HTERT RPE-1 (cell line): ENCODE results near the gene METTL17.
"Not testable (repeated sequence)": the region's sequence is repeated elsewhere in the genome, so short reads cannot be mapped to it uniquely, and the experiment has no call there.

Experiments used
- in situ Hi-C: fragments of 300-500 bp; cut with MboI; formaldehyde crosslinking; loops from 4 replicates; pipeline ENCODE4 v1.14.3; 2020; ENCODE audit warnings: low sequenced_read_pairs

METTL17 gene

GRCh38 chr14:20989787-20990600, at the start of gene METTL17:
Gene METTL17 (plus strand): TSS chr14:20989980. CDS start chr14:20990003, 23 bp downstream.
- in situ Hi-C loops = no loop called here

DNA sequence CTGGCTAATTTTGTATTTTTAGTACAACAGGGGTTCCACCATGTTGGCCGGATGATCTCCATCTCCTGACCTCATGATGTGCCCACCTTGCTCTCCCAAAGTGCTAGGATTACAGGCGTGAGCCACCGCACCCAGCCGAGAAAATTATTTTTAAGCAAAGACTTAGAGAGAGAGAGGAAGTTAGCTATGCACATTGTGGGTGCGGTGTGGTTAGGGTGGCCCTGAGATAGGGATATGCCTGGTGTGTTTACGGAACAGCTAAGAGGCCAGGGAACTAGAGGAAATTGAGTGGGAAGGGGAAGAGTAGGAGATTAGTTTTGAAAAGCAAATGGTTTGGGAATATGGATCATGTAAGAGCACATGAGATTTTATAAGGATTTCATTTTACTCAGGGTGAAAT, 44.6 kb upstream of the METTL17 start:
- in situ Hi-C loops = not testable (repeated sequence)

GRCh38 chr14:20946707-20947106, 43.1 kb upstream of the METTL17 start:
- in situ Hi-C loops = not testable (repeated sequence)

DNA sequence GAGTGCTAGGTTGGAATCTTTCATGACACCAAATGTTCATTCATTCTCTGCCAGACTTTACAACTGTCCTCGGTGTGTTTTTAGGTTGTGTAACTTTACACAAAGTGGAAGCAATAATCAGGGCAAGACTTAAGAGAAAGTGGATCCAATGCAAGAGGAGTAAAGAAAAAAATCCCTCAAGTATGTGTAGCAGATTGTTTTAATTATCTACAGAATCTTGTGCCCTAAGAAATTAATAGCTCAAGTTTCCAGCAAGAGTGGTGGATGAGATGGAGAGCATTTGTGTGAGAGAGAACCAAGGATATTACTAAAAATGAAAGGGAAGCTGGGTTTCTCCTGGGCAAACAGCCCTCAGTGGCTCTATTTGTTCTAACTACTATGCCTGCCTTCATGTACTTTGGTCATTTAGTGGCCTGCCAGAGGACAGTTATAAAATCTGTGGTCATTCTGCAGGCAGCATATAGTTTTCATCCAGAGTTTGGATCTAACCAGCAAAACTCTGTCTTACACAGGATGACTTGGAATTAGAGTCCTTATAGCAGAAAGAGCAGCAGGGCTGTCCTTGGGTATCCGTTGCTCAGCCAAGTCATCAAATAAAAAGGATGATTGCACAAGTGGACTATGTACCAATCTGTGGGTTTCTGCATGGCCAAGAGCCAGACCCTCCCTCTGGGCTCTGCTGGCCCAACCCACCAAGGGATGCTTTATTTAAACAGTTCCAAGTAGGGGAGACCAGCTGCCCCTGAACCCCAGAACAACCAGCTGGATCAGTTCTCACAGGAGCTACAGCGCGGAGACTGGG, 34.8 kb upstream of the METTL17 start, which contains the start of gene RNASE2:
RNASE2 (plus strand) TSS at position 752 of the 802 bp plus-strand sequence. CDS start 285 bp downstream, outside the sequence.
- in situ Hi-C loops = not testable (repeated sequence)

- in situ Hi-C loops = not testable (repeated sequence)
These were observed 34.3 kb upstream of the METTL17 start for GRCh38 chr14:20955538-20955873.

DNA sequence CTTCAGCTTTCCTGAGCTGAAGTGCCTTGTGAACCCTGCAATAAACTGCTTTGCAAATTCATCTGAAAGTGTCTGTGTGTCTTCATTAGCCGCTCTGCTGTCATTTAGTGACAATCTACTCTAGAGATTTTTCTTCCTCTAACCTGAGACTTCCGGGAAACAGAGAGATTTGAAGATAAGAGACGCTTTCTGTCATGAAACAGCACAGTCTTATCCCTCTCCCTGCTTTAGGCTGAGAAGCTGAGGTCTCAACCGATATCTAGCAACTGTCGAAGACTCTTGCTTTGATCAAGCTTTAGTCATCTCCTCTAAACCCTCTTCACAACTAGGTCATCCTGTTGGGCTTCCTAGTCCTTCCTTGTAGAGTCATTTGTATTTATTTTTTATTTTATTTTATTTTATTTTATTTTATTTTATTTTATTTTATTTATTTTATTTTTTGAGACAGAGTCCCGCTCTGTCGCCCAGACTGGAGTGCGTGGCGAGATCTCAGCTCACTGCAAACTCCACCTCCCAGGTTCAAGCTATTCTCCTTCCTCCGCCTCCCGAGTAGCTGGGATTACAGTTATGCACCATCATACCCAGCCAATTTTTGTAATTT, 33.3 kb upstream of the METTL17 start:
- in situ Hi-C loops = no loop called here

- in situ Hi-C loops = not testable (repeated sequence)
These were observed 30.8 kb upstream of the METTL17 start for GRCh38 chr14:20958946-20959345.

DNA sequence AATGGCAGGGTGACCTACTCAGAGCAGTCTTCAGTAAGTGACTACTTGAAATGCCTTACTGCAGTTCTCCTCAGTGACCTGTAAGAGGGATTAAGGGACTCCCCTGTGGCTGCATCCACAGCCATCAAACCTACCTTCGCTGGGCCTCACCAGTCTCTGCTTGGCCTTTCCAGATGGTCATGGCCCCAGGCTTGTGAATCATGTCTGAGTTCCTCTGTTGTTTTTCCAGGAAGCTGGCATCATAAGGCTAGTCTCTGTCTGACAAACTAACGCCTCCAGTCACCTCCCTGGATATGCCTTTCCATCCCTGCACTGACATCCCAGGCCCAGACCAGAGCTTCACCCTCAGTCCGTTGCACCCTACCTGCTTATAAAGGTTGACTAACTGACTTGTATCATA, 20.4 kb upstream of the METTL17 start:
- in situ Hi-C loops = no loop called here

- in situ Hi-C loops = no loop called here
These were observed 19.2 kb upstream of the METTL17 start for GRCh38 chr14:20970647-20970982.

DNA sequence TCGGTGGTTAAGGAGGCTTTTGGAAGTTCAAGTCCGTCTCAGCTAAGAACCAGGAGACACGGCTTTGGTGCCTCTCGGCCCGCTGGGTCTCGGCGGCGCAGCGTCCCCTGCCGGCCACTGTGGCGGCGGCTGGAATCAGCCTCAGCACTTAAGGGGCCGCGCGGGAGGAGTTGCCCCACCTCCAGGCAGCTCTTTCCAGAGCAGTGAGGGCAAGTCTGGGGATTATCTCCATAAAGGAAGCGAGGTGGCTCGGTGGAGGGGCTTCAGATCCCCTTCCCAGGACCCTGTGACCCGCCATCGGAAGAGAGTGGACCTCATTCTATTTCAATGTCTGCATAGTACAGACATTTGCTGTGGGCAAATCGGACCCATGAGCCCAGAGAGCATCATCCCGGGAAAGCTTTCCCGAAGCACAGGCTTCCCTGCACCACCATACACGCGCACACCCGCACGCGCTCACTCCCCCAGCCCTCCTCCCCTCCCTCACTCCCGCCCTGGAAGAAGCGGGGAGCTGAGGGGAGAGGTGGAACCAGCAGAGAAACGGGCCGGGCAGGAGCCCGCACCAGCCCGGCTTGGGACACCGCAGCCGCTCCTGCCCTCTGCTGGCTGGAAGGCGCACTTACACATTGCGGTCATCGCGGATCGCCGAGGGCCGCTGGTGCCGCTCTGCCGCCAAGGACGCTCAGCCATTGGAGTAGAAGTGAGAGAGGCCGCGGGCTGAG, 18.6 kb upstream of the METTL17 start:
- in situ Hi-C loops = no loop called here

GRCh38 chr14:20971705-20972021, 18.1 kb upstream of the METTL17 start:
- in situ Hi-C loops = no loop called here

GRCh38 chr14:20973501-20973900, 16.3 kb upstream of the METTL17 start:
- in situ Hi-C loops = no loop called here

DNA sequence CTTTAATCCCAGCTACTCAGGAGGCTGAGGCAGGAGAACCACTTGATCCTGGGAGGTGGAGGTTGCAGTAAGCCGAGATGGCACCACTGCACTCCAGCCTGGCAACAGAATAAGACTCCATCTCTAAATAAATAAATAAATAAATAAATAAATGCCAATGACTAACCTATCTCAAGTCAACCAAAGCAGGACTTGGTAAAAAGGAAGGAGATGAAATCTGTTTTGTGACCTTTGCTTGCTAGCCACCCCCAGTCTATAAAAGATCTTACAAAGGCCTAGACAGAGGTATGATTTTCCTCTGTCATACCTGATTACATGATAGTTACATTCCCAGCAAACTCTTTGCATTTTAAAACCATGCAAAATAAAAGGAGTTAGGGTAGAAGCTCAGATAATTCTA, 13.5 kb upstream of the METTL17 start:
- in situ Hi-C loops = no loop called here

GRCh38 chr14:20978687-20979086, 11.1 kb upstream of the METTL17 start:
- in situ Hi-C loops = no loop called here

DNA sequence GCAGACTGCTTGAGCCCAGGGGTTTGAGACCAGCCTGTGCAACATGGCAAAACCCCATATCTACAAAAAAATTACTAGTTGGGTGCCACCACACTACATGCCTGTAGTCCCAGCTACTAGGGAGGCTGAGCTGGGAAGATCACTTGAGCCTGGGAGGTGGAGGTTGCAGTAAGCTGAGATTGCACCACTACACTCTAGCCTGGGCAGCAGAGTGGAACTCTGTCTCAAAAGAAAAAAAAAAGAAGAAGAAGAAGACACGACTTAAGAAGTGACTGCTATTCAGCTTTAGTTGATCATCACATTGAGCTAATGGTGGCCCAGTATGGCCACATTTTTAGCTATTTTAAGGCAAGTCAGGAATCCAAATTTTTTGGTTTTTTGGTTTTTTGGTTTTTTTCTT, 8.9 kb upstream of the METTL17 start:
- in situ Hi-C loops = no loop called here

DNA sequence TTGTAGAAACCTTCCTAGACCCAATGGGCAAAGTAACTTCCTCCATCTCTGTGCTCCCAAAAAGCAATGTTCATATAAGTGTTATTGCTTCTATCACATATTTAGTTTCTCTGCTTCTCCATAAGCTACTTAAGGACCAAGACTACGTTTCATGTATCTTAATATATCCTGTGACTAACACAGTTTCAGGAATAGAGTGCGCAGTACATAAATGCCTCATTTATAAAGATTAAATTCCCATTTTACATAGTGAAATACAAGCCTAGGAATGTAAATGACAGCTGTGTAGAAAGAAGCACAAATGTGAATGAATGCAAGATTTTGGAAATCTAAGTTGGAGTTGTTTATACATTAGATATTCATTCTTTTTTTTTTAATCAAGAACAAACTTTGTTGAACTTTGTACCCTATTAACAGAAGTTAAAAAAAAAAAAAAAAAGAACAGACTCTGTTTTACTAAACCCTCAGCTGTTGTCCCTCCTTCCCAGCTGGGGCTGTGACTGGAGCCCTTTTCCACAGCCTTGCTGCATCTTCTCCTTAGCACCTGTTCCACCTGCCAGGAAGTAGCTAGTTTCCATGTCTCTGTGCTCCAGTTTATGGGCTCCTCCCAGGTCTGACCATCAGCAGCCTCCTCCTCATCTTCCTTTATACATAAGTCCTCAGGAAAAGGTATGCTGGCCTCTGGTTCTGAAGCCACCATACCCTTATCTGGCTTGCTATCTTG, 7.0 kb upstream of the METTL17 start:
- in situ Hi-C loops = no loop called here

GRCh38 chr14:20985650-20986049, 4.1 kb upstream of the METTL17 start:
- in situ Hi-C loops = not testable (repeated sequence)

GRCh38 chr14:20986811-20987210, 3.0 kb upstream of the METTL17 start:
- in situ Hi-C loops = no loop called here

DNA sequence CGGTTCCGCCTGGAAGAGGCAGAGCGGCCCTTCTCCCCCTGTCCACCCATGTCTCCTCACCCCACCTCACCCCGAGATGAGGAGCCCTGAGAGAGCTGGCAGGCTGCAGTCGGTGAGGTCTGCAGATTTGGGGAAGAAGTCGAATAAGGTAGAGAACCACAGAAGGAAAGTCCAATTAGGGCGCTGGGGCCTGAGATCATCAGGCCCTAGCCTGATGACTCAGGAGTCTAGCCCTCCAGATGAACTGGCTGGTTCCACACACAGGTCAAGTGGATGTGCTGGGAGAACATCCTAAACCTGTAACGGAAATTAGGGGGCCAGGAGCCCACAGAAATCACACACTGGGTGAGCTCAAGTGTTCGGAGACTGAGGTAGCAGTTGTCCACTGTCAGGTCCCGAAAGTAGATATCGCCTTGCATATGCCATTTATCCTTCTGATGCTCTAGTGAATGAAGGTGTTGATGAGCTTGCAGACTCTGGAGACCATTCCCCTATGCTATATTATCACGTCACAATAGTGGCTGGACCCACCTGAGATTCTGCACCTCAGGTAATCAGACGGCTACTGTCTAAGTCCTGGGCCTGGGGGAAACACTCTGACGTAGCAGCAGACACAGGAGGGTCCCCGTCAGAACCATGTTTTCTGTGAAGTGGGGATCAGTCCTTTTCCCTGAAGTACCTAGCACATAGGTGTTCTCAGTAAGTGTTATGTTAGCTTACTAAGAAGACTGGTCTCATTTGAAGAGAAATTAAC, 886 bp upstream of the METTL17 start:
- in situ Hi-C loops = no loop called here

DNA sequence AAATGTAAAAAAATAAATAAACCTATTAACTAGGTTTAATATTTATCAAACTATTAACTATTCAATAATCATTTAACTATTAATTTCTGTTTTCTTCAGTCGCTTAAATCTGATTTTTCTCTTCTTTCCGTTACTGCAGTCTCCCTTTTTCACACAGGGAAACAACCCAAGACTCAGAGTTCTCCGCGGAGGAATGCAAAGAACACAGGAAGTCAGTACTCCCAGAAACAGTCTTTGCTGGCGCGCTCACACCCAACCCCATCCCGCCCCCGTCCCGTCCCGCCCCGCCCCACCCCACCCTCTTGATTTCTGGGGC, 351 bp upstream of the METTL17 start:
- in situ Hi-C loops = no loop called here
